NCI-H2081 treated with DMSO at 0.1 percent for 48 hours (cell line): ENCODE measurements around the gene MYBL2.
"Not testable (repeated sequence)": the region's sequence is repeated elsewhere in the genome, so short reads cannot be mapped to it uniquely, and the experiment has no call there.

Experiments used
- DNase-seq: peaks from one replicate; lab custom pipeline; 2025; lab: John Stamatoyannopoulos, UW

Gene MYBL2

GRCh38 chr20:43751167-43752050 is 84.5 kb downstream of the MYBL2 start:
- DNase-seq, result no peak

GRCh38 chr20:43752051-43752360 is 85.1 kb downstream of the MYBL2 start:
- DNase-seq, result no peak

GRCh38 chr20:43752561-43753301 is 85.8 kb downstream of the MYBL2 start:
- DNase-seq, result no peak

- DNase-seq, result no peak
Observed at GRCh38 chr20:43755390-43755789, 88.5 kb downstream of the MYBL2 start.

GRCh38 chr20:43755851-43756250 is 88.9 kb downstream of the MYBL2 start:
- no peak for DNase-seq

GRCh38 chr20:43757888-43758287 is 91.0 kb downstream of the MYBL2 start:
- DNase-seq, result not testable (repeated sequence)

- DNase-seq, result no peak
Observed at GRCh38 chr20:43761386-43762340, 94.7 kb downstream of the MYBL2 start.

- DNase-seq, result no peak
Observed at GRCh38 chr20:43762911-43763310, 96.0 kb downstream of the MYBL2 start.

- DNase-seq, result no peak
Observed at GRCh38 chr20:43765916-43766315, 99.0 kb downstream of the MYBL2 start.
